Measurements from ENCODE around the gene DUSP3. TPM values are rescaled to one million over a fixed set of nuclear protein-coding genes. Genes with fewer than 3 reads are reported as not detected.

Gene DUSP3
- total RNA-seq, 4 donors from 2014 or later, result 38.6 to 50.1 (median 41.2) TPM

DNA sequence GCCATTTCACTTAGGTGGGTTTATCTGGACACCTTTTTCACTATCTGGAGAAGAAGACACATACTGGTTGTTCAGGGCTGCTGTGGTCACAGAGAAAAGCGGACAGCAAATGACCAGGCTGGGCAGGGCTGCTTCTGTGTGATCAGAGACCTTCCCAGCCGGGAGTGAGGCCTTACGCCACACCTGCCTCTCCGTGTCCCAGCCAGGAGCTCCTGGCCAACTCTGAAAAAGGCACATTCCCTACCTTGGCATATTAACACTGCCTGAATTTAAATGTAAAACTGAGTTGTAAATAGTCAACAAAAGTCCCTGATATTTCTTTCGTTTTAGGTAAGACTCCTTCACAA lies 11.1 kb downstream of the DUSP3 start:
- Histone ChIP-seq H3K27ac (peak overlapping the region in 1 of 4 donors; percentile 50), H3K9me3 (no peaks in the 10 kb centered on the region), H3K4me3 (no peak overlapping the region), H3K4me1 (peaks cover 0 to 27% (median 0%) of the 10 kb centered on the region in 4 donors), H3K36me3 (peaks cover 0 to 62% (median 6%) of the 10 kb centered on the region in 3 donors), H3K27me3 (no peaks in the 10 kb centered on the region)
- TF ChIP-seq POLR2A (IDR thresholded peaks at IDR 0.05) (no peak), EP300 (IDR thresholded peaks at IDR 0.05) (no peak)
- TF ChIP-seq, protein P1, sequence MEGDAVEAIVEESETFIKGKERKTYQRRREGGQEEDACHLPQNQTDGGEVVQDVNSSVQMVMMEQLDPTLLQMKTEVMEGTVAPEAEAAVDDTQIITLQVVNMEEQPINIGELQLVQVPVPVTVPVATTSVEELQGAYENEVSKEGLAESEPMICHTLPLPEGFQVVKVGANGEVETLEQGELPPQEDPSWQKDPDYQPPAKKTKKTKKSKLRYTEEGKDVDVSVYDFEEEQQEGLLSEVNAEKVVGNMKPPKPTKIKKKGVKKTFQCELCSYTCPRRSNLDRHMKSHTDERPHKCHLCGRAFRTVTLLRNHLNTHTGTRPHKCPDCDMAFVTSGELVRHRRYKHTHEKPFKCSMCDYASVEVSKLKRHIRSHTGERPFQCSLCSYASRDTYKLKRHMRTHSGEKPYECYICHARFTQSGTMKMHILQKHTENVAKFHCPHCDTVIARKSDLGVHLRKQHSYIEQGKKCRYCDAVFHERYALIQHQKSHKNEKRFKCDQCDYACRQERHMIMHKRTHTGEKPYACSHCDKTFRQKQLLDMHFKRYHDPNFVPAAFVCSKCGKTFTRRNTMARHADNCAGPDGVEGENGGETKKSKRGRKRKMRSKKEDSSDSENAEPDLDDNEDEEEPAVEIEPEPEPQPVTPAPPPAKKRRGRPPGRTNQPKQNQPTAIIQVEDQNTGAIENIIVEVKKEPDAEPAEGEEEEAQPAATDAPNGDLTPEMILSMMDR (IDR thresholded peaks at IDR 0.05), result no peak
- DNase-seq (ENCODE audit: low spot score in 2 of 2), result no peak
- 71 to 80% methylated on average over 5 of the region's 5 CpGs for WGBS, 2 donors

DNA sequence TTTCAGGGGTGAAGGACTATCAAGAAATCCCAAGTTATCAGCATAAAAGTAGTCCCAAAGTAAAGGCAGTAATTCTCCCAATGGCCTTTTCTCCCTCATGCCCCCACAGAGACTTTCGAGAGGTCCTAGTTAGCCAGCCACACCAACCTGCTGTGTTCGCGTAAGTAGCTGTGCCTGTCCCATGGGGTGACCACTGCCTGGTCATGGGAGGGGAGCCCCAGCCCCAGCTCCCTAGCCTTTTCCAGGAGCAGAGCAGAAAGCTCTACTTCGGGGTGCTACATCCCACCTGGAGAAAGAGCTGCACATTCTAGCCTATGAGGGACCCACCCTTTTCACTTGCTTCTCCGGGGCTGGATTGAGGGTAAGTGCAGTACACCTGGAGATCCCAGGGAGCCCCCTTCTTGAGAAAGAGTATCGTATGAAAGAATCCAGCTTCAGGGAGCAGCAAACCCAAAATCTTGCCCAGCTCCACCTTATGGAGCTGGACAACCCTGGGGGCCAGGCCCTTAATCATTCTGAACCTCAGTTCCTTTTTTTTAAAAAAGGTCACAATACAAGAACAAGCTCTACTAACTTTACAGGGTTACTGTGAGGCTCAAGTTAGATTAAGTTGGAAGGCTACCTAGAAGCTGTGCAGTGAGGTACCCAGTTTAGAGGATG lies 11.6 kb downstream of the DUSP3 start:
- Histone ChIP-seq H3K4me3 (no peak overlapping the region), H3K27me3 (no peaks in the 10 kb centered on the region), H3K27ac (peak overlapping the region in 1 of 4 donors; percentile 50), H3K36me3 (peaks cover 0 to 57% (median 6%) of the 10 kb centered on the region in 3 donors), H3K9me3 (no peaks in the 10 kb centered on the region), H3K4me1 (peaks cover 0 to 27% (median 0%) of the 10 kb centered on the region in 4 donors)
- DNase-seq (ENCODE audit: low spot score in 2 of 2), result no peak
- 69 to 75% methylated on average over 6 of the region's 6 CpGs for WGBS, 2 donors
- TF ChIP-seq EP300 (IDR thresholded peaks at IDR 0.05), result no peak
- TF ChIP-seq, protein P1 (IDR thresholded peaks at IDR 0.05), result no peak
- TF ChIP-seq POLR2A (IDR thresholded peaks at IDR 0.05), result no peak

DNA sequence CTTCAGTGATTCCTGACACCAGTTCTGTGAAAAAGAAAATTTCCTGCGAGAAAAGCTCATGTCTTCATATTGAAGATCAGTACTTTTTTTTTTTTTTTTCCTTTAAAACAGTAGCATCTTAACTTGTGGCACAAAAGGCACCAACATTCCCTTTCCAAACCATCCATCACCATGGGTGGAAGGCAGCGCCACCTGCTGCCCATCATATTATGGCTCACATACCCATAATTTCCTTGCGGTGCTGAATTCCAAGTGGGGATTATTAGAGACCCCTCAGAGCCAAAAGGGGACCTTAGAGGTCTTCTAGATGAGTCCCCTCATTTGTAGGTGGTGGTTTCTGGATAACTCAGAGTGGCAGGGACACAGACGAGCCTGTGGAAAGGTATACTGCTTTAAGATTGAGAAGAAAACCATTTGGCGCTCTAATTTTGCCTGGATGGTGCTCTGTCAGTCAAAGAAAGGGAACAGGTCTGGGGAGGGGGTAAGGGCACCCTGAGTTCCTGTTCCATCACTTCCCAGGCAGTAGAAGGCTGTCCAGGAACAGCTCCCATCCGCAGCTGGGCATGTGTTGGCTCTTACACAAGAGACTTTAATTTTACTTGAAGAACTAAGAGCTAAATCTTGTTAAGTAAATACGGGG lies 12.2 kb downstream of the DUSP3 start:
- DNase-seq (ENCODE audit: low spot score in 2 of 2), result peak; percentile 58 to 68
- Histone ChIP-seq H3K9me3 (no peaks in the 10 kb centered on the region), H3K27ac (no peak overlapping the region), H3K4me1 (peaks cover 0 to 27% (median 0%) of the 10 kb centered on the region in 4 donors), H3K27me3 (no peaks in the 10 kb centered on the region), H3K36me3 (peaks cover 0 to 50% (median 6%) of the 10 kb centered on the region in 3 donors), H3K4me3 (no peak overlapping the region)
- no peak for TF ChIP-seq POLR2A (IDR thresholded peaks at IDR 0.05)
- TF ChIP-seq, protein P1 (IDR thresholded peaks at IDR 0.05), result peak; percentile 70 to 83 (median 78)
- 47 to 55% methylated on average over 7 of the region's 7 CpGs for WGBS, 2 donors

DNA sequence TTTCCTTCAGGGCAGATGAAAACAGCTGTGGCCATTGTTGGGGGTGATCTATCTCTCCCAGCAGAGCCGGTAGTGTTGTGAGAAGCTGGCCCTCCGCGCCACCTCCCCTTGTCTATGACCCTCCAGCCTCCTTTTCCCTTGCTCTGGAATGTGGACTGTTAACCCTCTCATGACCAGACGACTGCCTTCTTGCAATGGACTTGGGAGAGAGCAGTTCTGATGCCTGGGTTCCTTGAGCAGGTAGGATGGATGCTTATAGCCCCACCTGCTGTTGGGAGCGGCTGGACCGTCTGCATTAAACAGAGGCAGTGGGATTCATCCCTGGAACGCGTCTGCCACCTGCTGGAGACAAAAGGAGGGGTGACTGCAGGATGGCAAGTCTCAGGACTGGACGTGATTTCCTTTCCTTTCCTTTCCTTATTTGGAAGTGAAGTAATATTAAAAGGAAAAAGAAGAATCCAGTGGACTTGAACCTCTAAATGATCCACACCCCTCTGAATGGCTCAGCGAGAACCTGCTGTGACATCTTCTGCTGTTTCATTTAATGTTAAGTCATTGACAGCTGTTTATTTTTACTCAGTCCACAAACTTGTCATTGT lies 18.4 kb downstream of the DUSP3 start:
- Histone ChIP-seq H3K27ac (no peak overlapping the region), H3K27me3 (peaks cover 0 to 38% of the 10 kb centered on the region in 2 donors), H3K36me3 (peaks cover 0 to under 1% (median 0%) of the 10 kb centered on the region in 3 donors), H3K4me3 (no peak overlapping the region), H3K9me3 (no peaks in the 10 kb centered on the region), H3K4me1 (peaks cover 0 to 14% (median 2%) of the 10 kb centered on the region in 4 donors)
- DNase-seq (ENCODE audit: low spot score in 2 of 2), result peak; percentile 84 to 98
- TF ChIP-seq, protein P1 (IDR thresholded peaks at IDR 0.05), result peak; percentile 92 to 97 (median 96)
- TF ChIP-seq POLR2A (IDR thresholded peaks at IDR 0.05), result no peak
- peak in 1 of 2 donors; percentile 28 for TF ChIP-seq EP300 (IDR thresholded peaks at IDR 0.05)
- 2 to 5% methylated on average over 10 of the region's 10 CpGs for WGBS, 2 donors

DNA sequence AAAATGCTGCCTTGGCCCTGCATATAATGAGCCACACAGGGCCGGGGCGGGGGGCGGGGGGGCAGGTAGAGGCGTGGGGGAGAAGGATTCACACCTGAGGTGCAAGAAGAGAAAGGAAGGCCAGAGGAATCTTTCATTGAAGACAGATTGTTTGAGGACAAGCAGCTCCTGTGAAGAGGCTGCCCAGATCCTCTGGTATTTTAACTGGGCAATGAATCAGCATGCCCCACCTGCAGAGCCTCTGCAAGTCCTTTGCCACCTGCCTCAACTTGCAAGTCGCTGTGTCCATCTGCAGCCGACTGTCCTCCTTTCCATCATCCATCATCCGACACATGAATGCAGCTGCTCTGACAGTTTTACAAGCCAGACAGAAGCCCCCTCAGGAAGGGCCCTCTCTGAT lies 18.9 kb downstream of the DUSP3 start:
- no peak overlapping the region for H3K27ac ChIP-seq
- no peak for DNase-seq (ENCODE audit: low spot score in 2 of 2)
- 52 to 54% methylated on average over 7 of the region's 7 CpGs for WGBS, 2 donors
- TF ChIP-seq, protein P1 (IDR thresholded peaks at IDR 0.05), result no peak
- TF ChIP-seq POLR2A (IDR thresholded peaks at IDR 0.05), result no peak
- no peak for TF ChIP-seq EP300 (IDR thresholded peaks at IDR 0.05)
- no peaks in the 10 kb centered on the region for H3K36me3 ChIP-seq
- peaks cover 0 to 19% (median 4%) of the 10 kb centered on the region in 4 donors for H3K4me1 ChIP-seq
- no peaks in the 10 kb centered on the region for H3K9me3 ChIP-seq
- H3K4me3 ChIP-seq, result no peak overlapping the region
- H3K27me3 ChIP-seq, result peaks cover 0 to 43% of the 10 kb centered on the region in 2 donors

Measured in tibial nerve (tissue), 4 donors.